Fibroblast of pulmonary artery (primary cell): ENCODE measurements around the gene OR2A12.
A peak's percentile ranks its signal among the peaks of the same experiment; 100 is the strongest.

Experiments used
- DNase-seq: peaks from one replicate; pipeline ENCODE4 v3.0.0-alpha.2; 2010; ENCODE audit warnings: low read depth
- H3K4me3 ChIP-seq: replicated peaks from 2 replicates; pipeline ENCODE4 v1.5.1; 2011; ENCODE audit warnings: low read depth, mild to moderate bottlenecking, control low read depth, low read length, moderate library complexity
- CTCF ChIP-seq: IDR thresholded peaks from 2 replicates; pipeline ENCODE4 v1.5.1; 2011; ENCODE audit warnings: mild to moderate bottlenecking, control low read depth, low read length, inconsistent platforms; ENCODE audit errors: missing control alignments

Gene OR2A12

GRCh38 chr7:144057954-144058353 is 28.1 kb upstream of the OR2A12 start:
- no peak overlapping the region for H3K4me3 ChIP-seq
- no peak for TF ChIP-seq CTCF
- DNase-seq, result peak; percentile 54

GRCh38 chr7:144063710-144064109 is 22.4 kb upstream of the OR2A12 start:
- peak; percentile 25 for TF ChIP-seq CTCF
- no peak overlapping the region for H3K4me3 ChIP-seq
- no peak for DNase-seq

GRCh38 chr7:144069511-144069910 is 16.6 kb upstream of the OR2A12 start, which contains the start of gene OR2A25:
Gene OR2A25 (plus strand): TSS chr7:144069811. CDS start chr7:144074220, 4,409 bp downstream.
- no peak for DNase-seq
- H3K4me3 ChIP-seq, result no peak within 1 kb of the TSS
- TF ChIP-seq CTCF, result no peak

- TF ChIP-seq CTCF, result no peak
- H3K4me3 ChIP-seq, result no peak overlapping the region
- DNase-seq, result no peak
Measured at GRCh38 chr7:144069953-144070352, 16.1 kb upstream of the OR2A12 start.

- no peak overlapping the region for H3K4me3 ChIP-seq
- TF ChIP-seq CTCF, result no peak
- DNase-seq, result no peak
Measured at GRCh38 chr7:144074374-144074773, 11.7 kb upstream of the OR2A12 start.

GRCh38 chr7:144086730-144087129 is 652 bp downstream of the OR2A12 start:
- TF ChIP-seq CTCF, result no peak
- DNase-seq, result no peak
- no peak overlapping the region for H3K4me3 ChIP-seq

- no peak for TF ChIP-seq CTCF
- no peak overlapping the region for H3K4me3 ChIP-seq
Measured at GRCh38 chr7:144087230-144087629, 1.2 kb downstream of the OR2A12 start.

More at GRCh38 chr7:144087230-144087629, 1.2 kb downstream of the OR2A12 start:
- DNase-seq, result no peak
